ENCODE data around the gene ZNF665. TPM values are rescaled to one million over a fixed set of nuclear protein-coding genes. Genes with fewer than 3 reads are reported as not detected.
A peak's percentile ranks its signal among the peaks of the same experiment; 100 is the strongest.
"Not testable (repeated sequence)": the region's sequence is repeated elsewhere in the genome, so short reads cannot be mapped to it uniquely, and the experiment has no call there.

The ZNF665 gene
- 1 to 10 TPM; 3.1 to 4.4 TPM for total RNA-seq

GRCh38 chr19:53192771-53193534 lies at the start of gene ZNF665:
Gene ZNF665 (minus strand): TSS chr19:53193358. CDS start chr19:53182898, 10,460 bp downstream.
- H3K36me3 Mint-ChIP-seq: peaks cover 43 to 75% of the 10 kb centered on the region in 2 donors

GRCh38 chr19:53237114-53237777 lies 44.1 kb upstream of the ZNF665 start:
- Mint-ChIP-seq H3K36me3 (peaks cover 58 to 65% of the 10 kb centered on the region in 2 donors), H3K27ac (no peak overlapping the region), H3K9me3 (peaks cover 48 to 57% of the 10 kb centered on the region in 2 donors)
- DNase-seq (ENCODE audit: low spot score in 2 of 2) (no peak), ATAC-seq (no peak)

More at GRCh38 chr19:53192771-53193534, at the start of gene ZNF665:
- DNase-seq (ENCODE audit: low spot score in 2 of 2): peak; percentile 64 to 87
- H3K27ac Mint-ChIP-seq: peak within 1 kb of the TSS; percentile 88 to 90
- peak; percentile 78 to 83 for ATAC-seq
- H3K9me3 Mint-ChIP-seq: peaks cover 19 to 44% of the 10 kb centered on the region in 2 donors

DNA sequence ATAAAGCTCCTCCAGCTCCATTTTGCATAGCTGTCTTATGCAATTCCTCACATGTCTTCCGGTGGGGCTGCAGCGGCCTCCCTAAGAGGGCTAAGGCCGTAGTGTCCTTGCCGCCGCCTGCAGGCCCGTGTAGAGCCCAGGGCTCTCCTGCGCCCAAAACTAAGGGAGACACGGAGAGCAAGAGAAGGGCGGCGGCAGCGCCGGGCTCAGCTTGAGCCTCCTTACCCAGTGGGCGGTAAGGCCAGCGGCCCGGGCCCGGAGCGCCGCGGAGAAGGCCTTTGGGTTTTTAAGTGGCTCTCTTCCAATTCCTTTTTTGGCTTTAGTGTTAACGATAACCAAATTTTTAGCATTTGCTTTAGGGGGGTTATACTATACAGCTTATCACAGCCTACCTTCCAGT lies 31.4 kb upstream of the ZNF665 start:
- peaks cover 31 to 32% of the 10 kb centered on the region in 2 donors for H3K9me3 Mint-ChIP-seq

DNA sequence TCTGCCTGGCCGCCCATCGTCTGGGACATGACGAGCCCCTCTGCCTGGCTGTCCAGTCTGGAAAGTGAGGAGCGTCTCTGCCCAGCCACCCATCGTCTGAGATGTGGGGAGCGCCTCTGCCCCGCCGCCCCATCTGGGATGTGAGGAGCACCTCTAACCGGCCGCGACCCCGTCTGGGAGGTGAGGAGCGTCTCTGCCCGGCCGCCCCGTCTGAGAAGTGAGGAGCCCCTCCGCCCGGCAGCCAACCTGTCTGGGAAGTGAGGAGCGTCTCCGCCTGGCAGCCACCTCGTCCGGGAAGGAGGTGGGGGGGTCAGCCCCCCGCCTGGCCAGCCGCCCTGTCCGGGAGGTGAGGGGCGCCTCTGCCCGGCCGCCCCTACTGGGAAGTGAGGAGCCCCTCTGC lies 29.6 kb upstream of the ZNF665 start:
- not testable (repeated sequence) for ATAC-seq; H3K27ac Mint-ChIP-seq; DNase-seq (ENCODE audit: low spot score in 2 of 2)
- Mint-ChIP-seq H3K9me3 (peaks cover 37 to 42% of the 10 kb centered on the region in 2 donors), H3K36me3 (peaks cover 35 to 56% of the 10 kb centered on the region in 2 donors)

More for the DNA sequence above, 31.4 kb upstream of the ZNF665 start:
- Mint-ChIP-seq H3K36me3 (peaks cover 37 to 53% of the 10 kb centered on the region in 2 donors), H3K27ac (no peak overlapping the region)
- ATAC-seq (no peak), DNase-seq (ENCODE audit: low spot score in 2 of 2) (no peak)

DNA sequence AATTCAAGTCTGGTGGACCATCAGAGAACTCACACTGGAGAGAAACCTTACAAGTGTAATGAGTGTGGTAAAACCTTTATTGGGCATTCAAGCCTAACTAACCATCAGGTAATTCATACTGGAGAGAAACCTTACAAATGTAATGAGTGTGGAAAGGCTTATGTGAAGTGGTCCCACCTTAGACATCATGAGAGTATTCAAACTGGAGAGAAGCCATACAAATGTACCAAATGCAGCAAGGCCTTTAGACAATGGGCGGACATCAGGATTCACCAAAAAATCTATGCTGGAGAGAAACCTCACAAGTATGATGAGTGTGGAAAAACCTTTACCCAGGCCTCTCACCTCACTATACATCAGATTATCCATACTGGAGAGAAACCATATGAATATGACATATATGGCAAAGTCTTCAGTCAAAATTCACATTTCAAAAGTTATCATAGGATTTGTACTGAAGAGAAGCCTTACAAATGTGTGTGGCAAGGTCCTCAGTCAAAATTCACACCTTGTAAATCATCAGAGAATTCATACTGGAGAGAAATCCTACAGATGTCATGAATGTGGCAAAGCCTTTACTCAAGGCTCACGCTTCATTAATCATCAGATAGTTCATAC lies 19.7 kb upstream of the ZNF665 start:
- Mint-ChIP-seq H3K9me3 (peaks cover 57 to 59% of the 10 kb centered on the region in 2 donors), H3K36me3 (peaks cover 78 to 79% of the 10 kb centered on the region in 2 donors), H3K27ac (no peak overlapping the region)
- no peak for DNase-seq (ENCODE audit: low spot score in 2 of 2)
- no peak for ATAC-seq

- peaks cover 87 to 88% of the 10 kb centered on the region in 2 donors for H3K36me3 Mint-ChIP-seq
- peaks cover 62 to 64% of the 10 kb centered on the region in 2 donors for H3K9me3 Mint-ChIP-seq
- not testable (repeated sequence) for ATAC-seq; H3K27ac Mint-ChIP-seq; DNase-seq (ENCODE audit: low spot score in 2 of 2)
These were observed 18.4 kb upstream of the ZNF665 start for GRCh38 chr19:53211554-53211953.

- ATAC-seq (peak; percentile 72 to 86), DNase-seq (ENCODE audit: low spot score in 2 of 2) (peak; percentile 84 to 92)
- Mint-ChIP-seq H3K36me3 (peaks cover 47 to 78% of the 10 kb centered on the region in 2 donors), H3K9me3 (peaks cover 21 to 45% of the 10 kb centered on the region in 2 donors), H3K27ac (peak overlapping the region; percentile 88 to 89)
These were observed 3.7 kb upstream of the ZNF665 start for GRCh38 chr19:53196777-53197396.

DNA sequence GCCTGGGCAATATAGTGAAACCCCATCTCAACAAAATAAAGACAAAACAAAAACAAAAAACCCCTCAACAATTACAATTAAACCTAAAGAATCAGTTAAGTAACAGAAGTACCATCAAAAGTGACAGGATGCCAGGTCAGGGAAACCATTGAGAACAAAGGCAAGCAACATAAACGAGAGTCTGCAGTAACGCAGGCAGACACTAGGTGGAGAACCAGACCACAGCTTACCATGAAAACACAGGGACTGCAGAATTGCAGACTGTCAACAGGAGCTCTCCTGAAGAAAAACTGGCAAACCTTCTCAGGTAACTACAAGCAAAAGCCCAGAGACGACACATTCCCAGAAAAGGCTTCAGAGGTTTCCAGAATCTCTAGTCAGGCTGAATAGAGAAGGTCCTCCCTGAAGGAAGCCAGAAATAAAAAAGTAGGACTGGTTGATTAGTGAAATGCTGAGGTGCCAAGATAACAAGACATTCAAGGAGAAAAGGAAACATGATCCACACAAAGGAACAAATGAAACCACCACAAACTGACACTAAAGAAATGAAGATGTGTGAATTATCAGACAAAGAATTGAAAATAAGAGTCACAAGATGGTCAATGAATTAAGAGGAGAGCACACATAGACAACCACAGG lies 2.2 kb upstream of the ZNF665 start:
- peak; percentile 30 to 39 for ATAC-seq

GRCh38 chr19:53193535-53194222 lies 521 bp upstream of the ZNF665 start:
- H3K36me3 Mint-ChIP-seq: peaks cover 42 to 73% of the 10 kb centered on the region in 2 donors

More for the DNA sequence above, 2.2 kb upstream of the ZNF665 start:
- Mint-ChIP-seq H3K36me3 (peaks cover 48 to 76% of the 10 kb centered on the region in 2 donors), H3K9me3 (peaks cover 19 to 43% of the 10 kb centered on the region in 2 donors), H3K27ac (no peak overlapping the region)
- peak; percentile 62 to 71 for DNase-seq (ENCODE audit: low spot score in 2 of 2)

GRCh38 chr19:53190253-53190652 lies 2.9 kb downstream of the ZNF665 start:
- H3K27ac Mint-ChIP-seq: no peak overlapping the region
- H3K9me3 Mint-ChIP-seq: peaks cover 22 to 38% of the 10 kb centered on the region in 2 donors
- no peak for DNase-seq (ENCODE audit: low spot score in 2 of 2)
- H3K36me3 Mint-ChIP-seq: peaks cover 35 to 56% of the 10 kb centered on the region in 2 donors
- ATAC-seq: no peak

More at GRCh38 chr19:53193535-53194222, 521 bp upstream of the ZNF665 start:
- ATAC-seq (peak; percentile 8 to 18), DNase-seq (ENCODE audit: low spot score in 2 of 2) (no peak)
- peak overlapping the region in 1 of 2 donors; percentile 88 for H3K27ac Mint-ChIP-seq
- peaks cover 17 to 44% of the 10 kb centered on the region in 2 donors for H3K9me3 Mint-ChIP-seq

GRCh38 chr19:53189691-53190198 lies 3.4 kb downstream of the ZNF665 start:
- H3K27ac Mint-ChIP-seq; ATAC-seq; DNase-seq (ENCODE audit: low spot score in 2 of 2): not testable (repeated sequence)
- peaks cover 36 to 53% of the 10 kb centered on the region in 2 donors for H3K36me3 Mint-ChIP-seq
- peaks cover 22 to 39% of the 10 kb centered on the region in 2 donors for H3K9me3 Mint-ChIP-seq

- ATAC-seq; H3K27ac Mint-ChIP-seq; DNase-seq (ENCODE audit: low spot score in 2 of 2): not testable (repeated sequence)
- peaks cover 16 to 27% of the 10 kb centered on the region in 2 donors for H3K9me3 Mint-ChIP-seq
- H3K36me3 Mint-ChIP-seq: peaks cover 42 to 44% of the 10 kb centered on the region in 2 donors
These were observed 7.8 kb downstream of the ZNF665 start for GRCh38 chr19:53185155-53185882.

DNA sequence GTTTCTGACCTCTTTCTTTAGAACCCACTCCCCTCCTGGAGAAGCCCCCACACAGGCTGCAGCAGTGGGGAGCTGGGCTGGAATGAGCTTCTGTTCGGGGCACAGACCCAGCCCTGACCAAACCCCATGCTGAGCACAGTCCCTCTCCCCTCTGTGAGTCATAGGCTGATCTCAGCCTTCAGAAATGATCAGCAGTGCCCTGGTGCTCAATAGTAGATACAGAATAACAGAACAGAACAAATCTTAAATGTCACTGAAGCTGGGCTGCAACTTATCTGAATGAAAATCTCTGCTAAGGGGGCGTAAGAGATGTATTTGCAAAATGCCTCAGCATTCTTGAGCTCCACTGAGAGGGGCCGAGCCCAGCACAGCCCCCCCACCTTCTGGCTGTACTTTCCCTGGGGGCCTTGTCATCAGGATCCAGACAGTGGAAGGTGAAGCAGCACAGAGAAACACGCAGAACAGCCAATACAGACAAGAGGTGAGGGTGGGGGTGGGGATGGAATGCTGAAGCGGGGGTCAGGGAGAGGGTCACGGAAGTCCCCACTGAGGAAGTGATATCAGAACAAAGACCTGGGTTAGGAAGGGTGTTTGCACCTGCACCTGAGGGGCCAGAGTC lies 9.9 kb downstream of the ZNF665 start:
- DNase-seq (ENCODE audit: low spot score in 2 of 2) (no peak), ATAC-seq (no peak)
- peaks cover 12 to 20% of the 10 kb centered on the region in 2 donors for H3K9me3 Mint-ChIP-seq

DNA sequence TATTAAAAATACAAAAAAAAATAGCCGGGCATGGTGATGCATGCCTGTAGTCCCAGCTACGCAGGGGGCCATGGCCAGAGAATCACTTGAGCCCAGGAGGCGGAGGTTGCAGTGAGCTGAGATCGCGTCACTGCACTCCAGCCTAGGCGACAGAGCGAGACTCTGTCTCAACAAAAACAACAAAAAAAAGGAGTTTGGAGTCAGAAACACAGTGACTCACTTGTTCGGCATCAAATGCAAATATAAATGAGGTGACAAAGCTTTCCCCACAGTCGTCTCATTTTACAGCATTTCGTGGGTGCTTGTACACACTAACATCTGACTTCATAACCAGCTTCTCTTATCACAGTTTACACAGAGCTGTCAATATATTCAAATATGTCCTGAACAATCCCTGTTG lies 11.0 kb downstream of the ZNF665 start:
- ATAC-seq (no peak), DNase-seq (ENCODE audit: low spot score in 2 of 2) (no peak)
- no peak overlapping the region for H3K27ac Mint-ChIP-seq
- H3K36me3 Mint-ChIP-seq: peaks cover 46 to 52% of the 10 kb centered on the region in 2 donors
- H3K9me3 Mint-ChIP-seq: peaks cover 20 to 28% of the 10 kb centered on the region in 2 donors

More for the DNA sequence above, 9.9 kb downstream of the ZNF665 start:
- H3K27ac Mint-ChIP-seq: no peak overlapping the region
- peaks cover 38 to 42% of the 10 kb centered on the region in 2 donors for H3K36me3 Mint-ChIP-seq

Measured in activated naive CD4-positive, alpha-beta T cell treated with anti-CD3 and anti-CD28 coated beads, Interleukin-2, amount 50 U/mL, for 72 hours (primary cell).